Measurements from ENCODE around the gene MIA3. TPM values are rescaled to one million over a fixed set of nuclear protein-coding genes. Genes with fewer than 3 reads are reported as not detected.

The MIA3 gene
- total RNA-seq, 4 donors from 2014 or later: 44.9 to 62.4 (median 50.0) TPM

DNA sequence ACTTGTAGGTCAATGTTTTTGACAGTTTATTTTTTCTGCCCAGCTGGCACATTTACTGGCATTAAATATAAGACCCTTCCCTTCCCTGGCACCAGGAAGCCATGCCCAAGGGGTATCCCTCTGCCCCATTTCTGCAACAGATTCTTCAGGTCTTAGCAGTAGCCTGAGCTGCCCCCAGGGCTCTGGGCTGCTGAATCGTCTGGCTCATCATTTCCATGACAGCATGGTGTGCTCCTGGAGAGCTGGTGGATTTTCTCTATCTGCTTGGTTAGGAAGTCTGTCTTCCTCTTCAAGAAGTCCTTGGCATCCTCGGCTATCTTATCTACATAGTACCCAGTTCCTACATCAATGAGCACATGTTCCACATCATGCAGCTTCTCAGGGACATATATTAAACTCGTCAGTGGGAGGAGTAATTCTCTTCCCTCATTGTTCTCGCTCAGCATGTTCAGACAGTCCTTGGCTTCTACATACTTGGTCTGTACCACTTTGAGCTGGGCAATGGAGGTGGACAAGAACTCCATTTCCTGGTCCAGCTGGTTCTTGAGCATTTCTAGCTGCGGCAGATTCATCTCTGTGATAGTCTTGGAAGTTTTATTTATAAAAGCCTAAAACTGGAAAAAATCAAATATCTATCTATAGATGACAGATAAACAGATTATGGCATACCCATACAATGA is 23.5 kb downstream of the MIA3 start:
- TF ChIP-seq, protein P1, sequence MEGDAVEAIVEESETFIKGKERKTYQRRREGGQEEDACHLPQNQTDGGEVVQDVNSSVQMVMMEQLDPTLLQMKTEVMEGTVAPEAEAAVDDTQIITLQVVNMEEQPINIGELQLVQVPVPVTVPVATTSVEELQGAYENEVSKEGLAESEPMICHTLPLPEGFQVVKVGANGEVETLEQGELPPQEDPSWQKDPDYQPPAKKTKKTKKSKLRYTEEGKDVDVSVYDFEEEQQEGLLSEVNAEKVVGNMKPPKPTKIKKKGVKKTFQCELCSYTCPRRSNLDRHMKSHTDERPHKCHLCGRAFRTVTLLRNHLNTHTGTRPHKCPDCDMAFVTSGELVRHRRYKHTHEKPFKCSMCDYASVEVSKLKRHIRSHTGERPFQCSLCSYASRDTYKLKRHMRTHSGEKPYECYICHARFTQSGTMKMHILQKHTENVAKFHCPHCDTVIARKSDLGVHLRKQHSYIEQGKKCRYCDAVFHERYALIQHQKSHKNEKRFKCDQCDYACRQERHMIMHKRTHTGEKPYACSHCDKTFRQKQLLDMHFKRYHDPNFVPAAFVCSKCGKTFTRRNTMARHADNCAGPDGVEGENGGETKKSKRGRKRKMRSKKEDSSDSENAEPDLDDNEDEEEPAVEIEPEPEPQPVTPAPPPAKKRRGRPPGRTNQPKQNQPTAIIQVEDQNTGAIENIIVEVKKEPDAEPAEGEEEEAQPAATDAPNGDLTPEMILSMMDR (IDR thresholded peaks at IDR 0.05; ENCODE audit: low read depth): no peak

GRCh38 chr1:222642468-222642867 is 24.6 kb downstream of the MIA3 start:
- TF ChIP-seq, protein P1 (IDR thresholded peaks at IDR 0.05; ENCODE audit: low read depth): no peak

DNA sequence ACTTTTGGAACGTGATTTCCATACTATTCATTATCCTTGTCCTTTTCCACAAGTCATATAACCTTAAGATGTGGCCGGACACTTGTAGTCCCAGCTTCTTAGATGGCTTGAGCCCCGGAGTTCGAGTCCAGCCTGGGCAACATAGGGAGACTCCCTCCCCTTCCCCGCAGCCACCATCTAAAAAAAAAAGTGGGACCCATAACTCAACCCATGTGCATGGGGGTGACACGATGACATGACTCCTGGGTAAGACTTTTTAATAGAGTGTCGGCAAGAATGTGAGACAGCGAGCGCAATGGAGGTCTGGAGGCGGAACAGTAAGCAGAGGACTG is 25.7 kb downstream of the MIA3 start:
- TF ChIP-seq, protein P1 (IDR thresholded peaks at IDR 0.05; ENCODE audit: low read depth): no peak

GRCh38 chr1:222643938-222644635 is 26.2 kb downstream of the MIA3 start:
- TF ChIP-seq, protein P1 (IDR thresholded peaks at IDR 0.05; ENCODE audit: low read depth): no peak

- TF ChIP-seq, protein P1 (IDR thresholded peaks at IDR 0.05; ENCODE audit: low read depth): no peak
Observed at GRCh38 chr1:222644636-222644980, 26.7 kb downstream of the MIA3 start.

GRCh38 chr1:222652676-222653075 is 34.8 kb downstream of the MIA3 start:
- TF ChIP-seq, protein P1 (IDR thresholded peaks at IDR 0.05; ENCODE audit: low read depth): no peak

DNA sequence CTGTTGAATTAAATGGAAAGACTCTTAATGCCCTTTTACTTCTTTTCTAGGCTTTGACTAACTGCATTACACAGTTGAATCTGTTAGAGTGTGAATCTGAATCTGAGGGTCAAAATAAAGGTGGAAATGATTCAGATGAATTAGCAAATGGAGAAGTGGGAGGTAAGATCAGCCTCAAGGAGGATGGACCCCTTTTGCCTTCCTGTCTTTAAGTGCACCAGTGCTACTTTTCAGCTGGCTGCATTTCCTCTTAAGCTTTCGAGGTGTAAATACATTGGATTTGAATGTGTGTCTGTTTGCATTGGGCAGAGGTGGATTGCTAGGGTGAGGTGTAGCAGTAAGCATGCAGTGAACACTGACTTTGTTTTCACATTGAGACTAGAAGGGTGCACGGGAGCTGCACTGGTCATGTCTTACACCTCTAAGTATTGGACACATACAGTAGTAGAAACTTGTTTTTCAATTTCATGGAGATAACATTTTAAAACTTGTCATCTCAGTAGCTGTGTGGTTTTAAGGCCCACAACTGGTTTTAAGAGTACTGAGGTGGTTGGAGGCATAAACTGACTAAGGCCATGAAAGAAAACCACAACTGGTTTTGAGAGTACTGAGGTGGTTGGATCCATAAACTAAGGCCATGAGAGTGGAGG is 35.4 kb downstream of the MIA3 start:
- TF ChIP-seq, protein P1 (IDR thresholded peaks at IDR 0.05; ENCODE audit: low read depth): no peak

Measured in subcutaneous adipose tissue (tissue), 4 donors.